Skeletal muscle cell (primary cell): ENCODE results near the gene CLPTM1L.
"Not testable (repeated sequence)": the region's sequence is repeated elsewhere in the genome, so short reads cannot be mapped to it uniquely, and the experiment has no call there.

ENCODE experiments used
- DNase-seq: peaks from one replicate; pipeline ENCODE4 v3.0.0-alpha.2; 2010; ENCODE audit warnings: low read depth
- H3K4me3 ChIP-seq: 2 replicates; pipeline ENCODE4 v1.5.1; 2011; ENCODE audit warnings: low read depth, mild to moderate bottlenecking, control low read depth, low read length, moderate library complexity

Gene CLPTM1L

DNA sequence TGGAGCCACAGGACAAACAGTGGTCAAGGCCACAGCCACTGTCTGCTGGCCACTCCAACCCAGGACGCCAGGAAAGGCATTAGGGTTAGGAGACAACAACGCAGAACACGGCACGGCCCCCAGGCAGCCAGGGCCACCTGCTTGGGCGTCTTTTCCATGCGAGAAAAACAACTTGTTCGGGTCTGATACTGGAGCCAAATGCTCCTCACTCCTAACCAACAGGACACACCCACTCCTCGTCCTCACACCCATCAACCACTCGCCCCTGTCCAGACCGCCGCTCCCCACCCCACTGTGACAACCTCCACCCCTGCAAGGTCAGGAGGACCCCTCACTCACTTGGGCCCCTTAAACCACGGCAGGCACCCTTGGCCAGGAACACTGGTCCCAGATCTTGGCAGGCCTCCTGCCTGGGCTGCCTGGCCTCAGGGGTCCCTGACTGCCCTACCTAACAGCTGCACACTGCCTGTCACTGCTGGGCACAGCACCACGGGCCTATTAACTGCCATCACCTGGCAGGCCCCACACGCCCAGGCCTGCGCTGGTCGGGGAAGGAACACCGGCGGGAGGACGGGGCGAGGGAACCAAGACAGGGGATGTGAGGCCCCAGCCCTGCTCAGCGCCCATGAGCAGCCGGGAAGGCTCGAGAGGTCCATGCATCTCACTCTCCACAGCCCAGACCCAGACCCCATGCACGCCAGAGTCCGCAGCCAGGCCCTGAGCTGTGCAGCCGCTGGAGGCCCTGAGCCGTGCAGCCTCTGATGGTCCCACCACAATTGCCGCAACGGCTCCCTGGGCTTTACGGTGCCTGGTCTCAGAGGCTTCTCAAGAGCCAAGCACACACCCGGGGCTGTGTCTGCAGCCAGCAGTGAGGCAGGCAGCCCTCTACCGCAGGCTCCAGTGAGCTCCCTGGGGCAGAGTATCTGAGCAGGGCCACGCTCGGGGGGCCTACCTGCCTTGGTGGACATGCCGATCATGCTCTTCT, 13.8 kb downstream of the CLPTM1L start:
- no peak for DNase-seq
- no peak overlapping the region for H3K4me3 ChIP-seq

GRCh38 chr5:1330146-1330846, 14.6 kb downstream of the CLPTM1L start:
- no peak overlapping the region for H3K4me3 ChIP-seq
- DNase-seq, result no peak

DNA sequence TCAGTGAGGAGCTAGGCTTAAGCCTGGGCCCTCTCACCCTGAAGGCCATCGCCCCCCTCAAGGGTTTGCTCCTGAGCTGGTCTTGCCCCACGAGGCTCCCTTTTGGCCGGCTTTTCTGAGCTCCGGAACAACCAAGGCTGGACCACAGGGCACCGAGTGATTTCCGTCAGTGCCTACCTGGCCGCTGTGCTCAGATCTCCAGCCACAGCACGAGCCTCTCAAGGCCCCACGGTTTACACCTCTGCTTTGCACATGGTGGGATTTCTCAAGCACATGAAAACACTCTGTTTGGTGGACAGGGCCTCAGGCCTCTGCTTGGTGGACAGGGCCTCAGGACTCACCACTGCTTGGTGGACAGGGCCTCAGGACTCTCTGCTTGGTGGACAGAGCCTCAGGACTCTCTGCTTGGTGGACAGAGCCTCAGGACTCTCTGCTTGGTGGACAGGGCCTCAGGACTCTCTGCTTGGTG, 15.8 kb downstream of the CLPTM1L start:
- no peak overlapping the region for H3K4me3 ChIP-seq
- no peak for DNase-seq

GRCh38 chr5:1328237-1329110, 16.4 kb downstream of the CLPTM1L start:
- not testable (repeated sequence) for H3K4me3 ChIP-seq, DNase-seq

DNA sequence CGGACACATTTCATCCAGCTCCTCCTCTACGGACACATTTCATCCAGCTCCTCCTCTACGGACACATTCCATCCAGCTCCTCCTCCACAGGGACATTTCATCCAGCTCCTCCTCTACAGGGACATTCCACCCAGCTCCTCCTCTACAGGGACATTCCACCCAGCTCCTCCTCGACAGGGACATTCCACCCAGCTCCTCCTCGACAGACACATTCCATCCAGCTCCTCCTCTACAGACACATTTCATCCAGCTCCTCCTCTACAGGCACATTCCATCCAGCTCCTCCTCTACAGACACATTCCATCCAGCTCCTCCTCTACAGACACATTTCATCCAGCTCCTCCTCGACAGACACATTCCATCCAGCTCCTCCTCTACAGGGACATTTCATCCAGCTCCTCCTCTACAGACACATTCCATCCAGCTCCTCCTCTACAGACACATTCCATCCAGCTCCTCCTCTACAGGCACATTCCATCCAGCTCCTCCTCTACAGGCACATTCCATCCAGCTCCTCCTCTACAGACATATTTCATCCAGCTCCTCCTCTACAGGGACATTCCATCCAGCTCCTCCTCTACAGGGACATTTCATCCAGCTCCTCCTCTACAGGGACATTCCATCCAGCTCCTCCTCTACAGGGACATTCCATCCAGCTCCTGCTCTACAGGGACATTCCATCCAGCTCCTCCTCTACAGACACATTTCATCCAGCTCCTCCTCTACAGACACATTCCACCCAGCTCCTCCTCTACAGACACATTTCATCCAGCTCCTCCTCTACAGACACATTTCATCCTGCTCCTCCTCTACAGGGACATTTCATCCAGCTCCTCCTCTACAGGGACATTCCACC, 17.8 kb downstream of the CLPTM1L start:
- DNase-seq, H3K4me3 ChIP-seq: not testable (repeated sequence)

DNA sequence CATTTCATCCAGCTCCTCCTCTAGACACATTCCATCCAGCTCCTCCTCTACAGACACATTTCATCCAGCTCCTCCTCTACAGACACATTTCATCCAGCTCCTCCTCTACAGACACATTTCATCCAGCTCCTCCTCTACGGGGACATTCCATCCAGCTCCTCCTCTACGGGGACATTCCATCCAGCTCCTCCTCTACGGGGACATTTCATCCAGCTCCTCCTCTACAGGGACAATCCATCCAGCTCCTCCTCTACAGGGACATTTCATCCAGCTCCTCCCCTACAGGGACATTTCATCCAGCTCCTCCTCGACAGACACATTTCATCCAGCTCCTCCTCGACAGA, 18.4 kb downstream of the CLPTM1L start:
- H3K4me3 ChIP-seq, DNase-seq: not testable (repeated sequence)

DNA sequence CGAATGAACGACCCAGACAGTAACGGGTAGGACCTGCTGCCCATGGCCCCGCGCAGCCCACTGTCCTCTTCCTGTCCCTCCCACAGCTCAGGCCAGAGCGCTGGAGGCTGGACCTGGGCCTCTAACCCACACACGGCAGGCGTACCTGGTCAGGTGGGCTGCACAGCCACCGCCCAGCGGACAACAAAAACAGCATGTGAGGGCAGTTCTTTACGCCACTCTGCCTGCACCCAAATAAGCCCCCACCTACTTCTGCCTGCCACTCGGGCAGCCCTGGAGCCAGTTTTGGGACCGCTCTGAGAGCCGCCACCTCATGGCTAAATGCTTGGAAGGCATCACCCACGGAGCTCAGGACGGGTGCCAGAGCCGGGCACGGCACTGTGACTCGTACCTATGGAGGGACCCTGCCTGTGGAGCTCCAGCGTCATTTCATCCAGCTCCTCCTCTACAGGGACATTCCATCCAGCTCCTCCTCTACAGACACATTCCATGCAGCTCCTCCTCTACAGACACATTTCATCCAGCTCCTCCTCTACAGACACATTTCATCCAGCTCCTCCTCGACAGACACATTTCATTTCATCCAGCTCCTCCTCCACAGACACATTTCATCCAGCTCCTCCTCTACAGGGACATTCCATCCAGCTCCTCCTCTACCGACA, 18.9 kb downstream of the CLPTM1L start:
- no peak for DNase-seq
- no peak overlapping the region for H3K4me3 ChIP-seq

DNA sequence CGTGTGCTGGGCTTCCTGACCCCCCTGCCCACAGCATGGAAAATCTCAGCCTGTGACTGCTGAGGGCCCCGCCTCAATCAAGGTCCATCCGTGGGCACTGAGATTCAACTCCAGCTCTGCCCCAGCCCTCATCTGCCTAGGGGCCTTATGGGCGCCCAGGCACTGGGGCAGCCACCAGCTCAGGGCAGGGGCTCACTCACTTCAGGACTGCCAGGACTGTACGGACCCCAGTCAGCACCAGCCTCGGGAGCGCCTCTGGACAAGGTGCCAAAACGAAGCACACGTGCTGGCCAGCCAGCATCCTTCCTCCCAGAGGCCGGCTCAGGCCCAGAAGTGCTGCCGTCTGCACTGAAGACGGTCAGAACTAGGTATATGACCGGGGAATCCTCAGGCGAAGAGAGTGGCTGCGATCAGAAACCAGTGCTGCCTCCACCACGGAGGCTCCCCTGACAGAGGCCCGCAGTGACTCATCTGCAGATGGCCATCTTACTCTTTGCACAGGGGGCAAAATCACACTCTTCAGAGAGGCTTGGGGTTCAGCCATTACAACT, 19.6 kb downstream of the CLPTM1L start:
- no peak overlapping the region for H3K4me3 ChIP-seq
- no peak for DNase-seq

DNA sequence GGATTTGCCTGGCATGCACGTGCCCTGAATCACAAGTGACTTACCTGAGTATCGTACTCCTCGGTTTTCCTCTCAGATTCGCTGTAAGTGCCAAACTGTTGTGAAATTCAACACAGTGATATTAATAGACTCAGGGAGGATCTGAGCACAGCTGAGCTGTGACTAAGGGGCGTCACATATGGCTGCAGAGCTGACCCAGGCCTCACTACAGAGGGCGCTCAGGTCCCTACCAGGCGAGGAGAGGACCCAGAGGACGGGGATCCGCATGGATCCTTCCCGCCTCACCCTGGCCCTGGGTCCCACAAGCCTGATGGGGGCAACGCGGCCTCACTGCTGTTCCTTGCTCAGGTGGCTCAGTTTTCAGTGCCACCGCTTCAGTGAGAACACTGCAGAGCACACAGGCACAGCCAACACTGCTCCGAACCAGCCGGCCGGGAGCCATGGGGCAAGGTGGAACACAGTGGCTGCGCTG, 20.1 kb downstream of the CLPTM1L start:
- no peak for DNase-seq
- no peak overlapping the region for H3K4me3 ChIP-seq

DNA sequence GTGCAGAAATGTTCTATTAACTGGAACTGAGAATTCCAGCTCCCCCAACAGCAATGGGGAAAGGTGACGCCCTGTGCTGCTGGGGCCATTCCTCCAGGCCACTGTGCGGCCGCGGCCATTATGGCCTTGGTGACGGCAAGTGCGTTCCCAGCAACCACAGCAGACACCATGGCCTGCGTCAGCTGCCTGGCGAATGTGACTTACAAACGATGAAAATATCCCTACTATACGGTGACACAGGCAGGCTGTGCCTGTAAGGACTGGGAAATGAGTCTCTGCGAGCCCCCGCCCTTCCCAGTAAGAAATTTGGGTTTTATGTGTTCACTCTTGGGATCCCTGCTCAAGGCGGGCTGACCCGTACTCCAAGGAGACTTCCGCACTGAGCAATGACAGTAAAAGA, 20.6 kb downstream of the CLPTM1L start:
- no peak for DNase-seq
- no peak overlapping the region for H3K4me3 ChIP-seq

GRCh38 chr5:1323803-1324173, 21.1 kb downstream of the CLPTM1L start:
- no peak for DNase-seq
- no peak overlapping the region for H3K4me3 ChIP-seq

GRCh38 chr5:1322955-1323802, 21.7 kb downstream of the CLPTM1L start:
- DNase-seq, result no peak
- no peak overlapping the region for H3K4me3 ChIP-seq

GRCh38 chr5:1322036-1322900, 22.6 kb downstream of the CLPTM1L start:
- no peak overlapping the region for H3K4me3 ChIP-seq
- DNase-seq, result no peak

DNA sequence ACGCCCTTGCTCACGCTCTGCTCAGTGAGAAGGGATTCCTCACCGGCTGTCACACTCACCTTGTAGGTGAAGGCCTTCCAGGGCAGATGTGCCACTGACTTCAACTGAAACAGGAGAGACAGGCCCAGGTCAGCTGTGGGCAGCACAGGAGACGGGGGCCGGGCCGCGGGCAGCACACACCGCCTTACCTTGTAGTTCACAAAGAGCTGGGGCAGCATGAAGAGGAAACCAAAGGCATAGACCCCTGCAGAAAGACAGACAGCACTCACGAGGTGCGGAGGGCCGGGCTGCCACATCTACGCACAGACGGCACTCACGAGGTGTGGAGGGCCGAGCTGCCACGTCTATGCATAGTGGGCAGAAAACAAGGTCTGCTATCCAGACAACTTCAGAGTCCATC, 23.3 kb downstream of the CLPTM1L start:
- DNase-seq, result no peak
- H3K4me3 ChIP-seq, result no peak overlapping the region

DNA sequence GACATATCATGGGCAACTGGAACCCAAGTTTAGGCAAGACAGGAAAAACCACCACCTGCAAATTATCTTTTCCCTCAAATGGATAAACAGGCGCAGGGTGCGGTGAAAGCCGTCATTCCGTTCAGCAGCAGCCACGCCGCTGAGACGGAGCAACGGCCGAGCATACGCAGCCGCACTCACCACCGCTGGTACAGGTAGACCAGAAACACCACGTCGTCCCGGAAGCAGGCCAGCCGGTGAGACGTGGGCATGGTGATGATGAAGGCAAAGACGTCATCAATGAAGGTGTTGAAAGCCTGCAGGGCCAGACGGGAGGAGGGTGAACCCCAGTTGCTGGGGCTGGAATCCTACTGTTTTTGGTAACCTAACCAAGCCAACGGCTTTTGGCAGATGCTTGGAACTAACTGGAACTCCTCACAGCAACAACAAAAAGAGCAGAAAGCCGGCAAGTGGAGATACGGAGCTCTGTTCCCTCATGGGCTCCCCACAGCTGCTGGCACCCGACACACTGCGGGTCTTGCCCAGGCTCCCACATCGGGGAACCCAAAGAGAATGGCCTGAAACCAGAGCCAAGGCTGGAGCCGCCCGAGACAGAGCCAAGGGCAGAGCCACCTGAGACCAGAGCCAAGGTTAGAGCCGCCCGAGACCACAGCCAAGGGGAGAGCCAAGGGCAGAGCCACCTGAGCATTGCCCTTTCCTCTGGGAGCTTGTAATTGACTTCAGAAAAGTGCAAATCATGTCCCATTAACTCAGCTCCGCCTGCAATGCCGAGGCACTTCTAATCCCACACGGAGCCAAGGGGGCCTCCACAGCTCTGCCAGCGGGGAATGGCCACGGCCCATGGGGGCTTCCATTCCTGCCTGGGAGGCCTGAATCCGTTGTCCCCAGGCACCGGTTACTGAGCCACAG, 24.2 kb downstream of the CLPTM1L start:
- no peak for DNase-seq

More for the DNA sequence above, 24.2 kb downstream of the CLPTM1L start:
- H3K4me3 ChIP-seq, result no peak overlapping the region
